Measurements from ENCODE around the gene SEM1. TPM values are rescaled to one million over a fixed set of nuclear protein-coding genes. Genes with fewer than 3 reads are reported as not detected.
A peak's percentile ranks its signal among the peaks of the same experiment; 100 is the strongest.
"Not testable (repeated sequence)": the region's sequence is repeated elsewhere in the genome, so short reads cannot be mapped to it uniquely, and the experiment has no call there.

Gene SEM1
- total RNA-seq, 1 experiment from 2014 or later: 131 TPM

DNA sequence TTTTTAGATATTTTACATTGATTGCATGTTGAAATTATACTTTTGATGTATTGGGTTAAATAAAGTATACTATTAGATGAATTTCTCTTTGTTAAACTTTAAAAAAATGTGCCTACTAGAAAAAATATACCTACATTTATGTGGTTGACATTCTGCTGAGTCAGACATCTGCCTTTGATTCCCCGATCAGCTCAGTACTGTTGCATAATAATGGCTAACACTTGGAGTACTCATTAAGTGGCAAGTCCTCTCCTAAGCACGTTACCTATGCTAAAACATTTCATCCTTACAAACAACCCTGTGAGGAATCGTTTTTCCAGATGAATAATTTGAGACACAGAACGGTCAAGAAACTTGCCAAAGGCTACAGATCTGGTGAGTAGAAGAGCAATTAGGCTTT, 14.0 kb upstream of the SEM1 start:
- Histone ChIP-seq H3F3A (ENCODE audit: insufficient read depth, low read depth) (peaks cover 26% of the 10 kb centered on the region; the same call in 1 of the 2 replicates), H3K4me1 (replicated peaks; ENCODE audit: insufficient read depth) (peaks cover 34% of the 10 kb centered on the region), H3K79me2 (ENCODE audit: low read depth) (no peaks in the 10 kb centered on the region), H3K4me3 (peak overlapping the region; percentile 27; the same call in 1 of the 2 replicates), H2AFZ (0 out of 2 replicates have a peak overlapping the region, but pooled peaks have one; percentile 50), H3K36me3 (ENCODE audit: low read depth) (no peaks in the 10 kb centered on the region), H3K9me2 (ENCODE audit: insufficient read depth) (no peaks in the 10 kb centered on the region; the same call in 1 of the 2 replicates), H3K27me3 (ENCODE audit: insufficient read depth, low read depth) (no peaks in the 10 kb centered on the region), H4K20me1 (ENCODE audit: insufficient read depth) (no peaks in the 10 kb centered on the region), H3K4me2 (peak overlapping the region; percentile 54), H3K9me3 (ENCODE audit: insufficient read depth, low read depth) (no peaks in the 10 kb centered on the region; the same call in 1 of the 2 replicates), H3K27ac (0 out of 2 replicates have a peak overlapping the region, but pooled peaks have one; percentile 40)
- intact Hi-C loops (cut with micrococcal nuclease; ENCODE audit: unreplicated experiment): loop anchor here (5.0 kb wide), 1 partner anchor 176 kb away; no protein-coding TSS in a partner anchor
- peak in 1 of 2 experiments; percentile 75 for DNase-seq
- POLR2A ChIA-PET (ENCODE audit: unreplicated experiment): no interaction called here
- CTCF ChIA-PET: no interaction called here
- TF ChIP-seq, protein P1, sequence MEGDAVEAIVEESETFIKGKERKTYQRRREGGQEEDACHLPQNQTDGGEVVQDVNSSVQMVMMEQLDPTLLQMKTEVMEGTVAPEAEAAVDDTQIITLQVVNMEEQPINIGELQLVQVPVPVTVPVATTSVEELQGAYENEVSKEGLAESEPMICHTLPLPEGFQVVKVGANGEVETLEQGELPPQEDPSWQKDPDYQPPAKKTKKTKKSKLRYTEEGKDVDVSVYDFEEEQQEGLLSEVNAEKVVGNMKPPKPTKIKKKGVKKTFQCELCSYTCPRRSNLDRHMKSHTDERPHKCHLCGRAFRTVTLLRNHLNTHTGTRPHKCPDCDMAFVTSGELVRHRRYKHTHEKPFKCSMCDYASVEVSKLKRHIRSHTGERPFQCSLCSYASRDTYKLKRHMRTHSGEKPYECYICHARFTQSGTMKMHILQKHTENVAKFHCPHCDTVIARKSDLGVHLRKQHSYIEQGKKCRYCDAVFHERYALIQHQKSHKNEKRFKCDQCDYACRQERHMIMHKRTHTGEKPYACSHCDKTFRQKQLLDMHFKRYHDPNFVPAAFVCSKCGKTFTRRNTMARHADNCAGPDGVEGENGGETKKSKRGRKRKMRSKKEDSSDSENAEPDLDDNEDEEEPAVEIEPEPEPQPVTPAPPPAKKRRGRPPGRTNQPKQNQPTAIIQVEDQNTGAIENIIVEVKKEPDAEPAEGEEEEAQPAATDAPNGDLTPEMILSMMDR (conservative IDR thresholded peaks at IDR 0.05): no peak
- TF ChIP-seq EZH2 (IDR thresholded peaks at IDR 0.05; ENCODE audit: low read depth): no peak
- no TSS peak for BruUV-seq (replicated peaks)

DNA sequence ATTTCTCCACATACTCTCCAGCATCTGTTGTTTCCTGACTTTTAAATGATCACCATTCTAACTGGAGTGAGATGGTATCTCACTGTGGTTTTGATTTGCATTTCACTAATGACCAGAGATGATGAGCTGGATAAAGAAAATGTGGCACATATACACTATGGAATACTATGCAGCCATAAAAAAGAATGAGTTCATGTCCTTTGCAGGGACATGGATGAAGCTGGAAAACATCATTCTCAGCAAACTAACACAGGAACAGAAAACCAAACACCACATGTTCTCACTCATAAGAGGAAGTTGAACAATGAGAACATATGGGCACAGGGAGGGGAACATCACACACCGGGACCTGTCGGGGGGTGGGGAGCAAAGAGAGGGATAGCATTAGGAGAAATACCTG, 13.3 kb upstream of the SEM1 start:
- H3K27ac ChIP-seq; H3K4me3 ChIP-seq; BruUV-seq (replicated peaks); CTCF ChIA-PET; H3K79me2 ChIP-seq (ENCODE audit: low read depth); H3K36me3 ChIP-seq (ENCODE audit: low read depth); H3K9me2 ChIP-seq (ENCODE audit: insufficient read depth); DNase-seq; H3K4me2 ChIP-seq; H3K9me3 ChIP-seq (ENCODE audit: insufficient read depth, low read depth); H4K20me1 ChIP-seq (ENCODE audit: insufficient read depth); POLR2A ChIA-PET (ENCODE audit: unreplicated experiment); H2AFZ ChIP-seq; H3K27me3 ChIP-seq (ENCODE audit: insufficient read depth, low read depth): not testable (repeated sequence)
- Histone ChIP-seq H3K4me1 (replicated peaks; ENCODE audit: insufficient read depth) (peaks cover 34% of the 10 kb centered on the region), H3F3A (ENCODE audit: insufficient read depth, low read depth) (peaks cover 26% of the 10 kb centered on the region; the same call in 1 of the 2 replicates)
- intact Hi-C loops (cut with micrococcal nuclease; ENCODE audit: unreplicated experiment): loop anchor here (5.0 kb wide), 1 partner anchor 176 kb away; no protein-coding TSS in a partner anchor

DNA sequence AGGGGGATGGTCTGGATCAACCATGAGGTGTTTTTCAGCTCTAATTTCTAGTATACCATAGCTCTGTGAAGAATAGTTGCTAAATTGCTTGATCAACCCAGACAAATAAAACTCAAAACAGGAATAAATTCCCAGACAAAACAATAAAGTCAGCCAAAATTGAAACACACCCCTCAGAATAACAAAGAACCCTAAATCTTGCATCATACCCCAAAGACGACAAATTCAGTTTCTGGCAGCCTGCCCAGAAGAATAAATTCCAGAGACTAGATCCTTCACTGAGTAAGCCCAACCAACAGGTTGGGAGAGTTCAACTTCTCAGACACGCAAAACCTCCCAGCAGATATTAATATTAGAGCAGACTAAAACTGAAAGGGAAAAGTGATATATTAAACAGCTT, 11.2 kb upstream of the SEM1 start:
- H2AFZ ChIP-seq: no peak overlapping the region
- H3K27ac ChIP-seq: peak overlapping the region; percentile 60

More for the DNA sequence above, 11.2 kb upstream of the SEM1 start:
- peak overlapping the region; percentile 58 for H3K4me2 ChIP-seq
- H3K79me2 ChIP-seq (ENCODE audit: low read depth): no peaks in the 10 kb centered on the region
- ChIA-PET POLR2A (ENCODE audit: unreplicated experiment) (interaction anchor here (0.5 to 0.6 kb wide), 2 partner anchors 38 to 580 kb away, joined by 3 to 8 read pairs; no protein-coding TSS in a partner anchor), CTCF (no interaction called here)
- H3K27me3 ChIP-seq (ENCODE audit: insufficient read depth, low read depth): no peaks in the 10 kb centered on the region
- no peak overlapping the region for H3K4me3 ChIP-seq
- H4K20me1 ChIP-seq (ENCODE audit: insufficient read depth): no peaks in the 10 kb centered on the region
- no TSS peak for BruUV-seq (replicated peaks)
- H3K9me3 ChIP-seq (ENCODE audit: insufficient read depth, low read depth): 0 out of 2 replicates have a peak, but pooled peaks cover 4% of the 10 kb centered on the region
- H3F3A ChIP-seq (ENCODE audit: insufficient read depth, low read depth): peaks cover 26% of the 10 kb centered on the region; the same call in 1 of the 2 replicates
- peaks cover 34% of the 10 kb centered on the region for H3K4me1 ChIP-seq (replicated peaks; ENCODE audit: insufficient read depth)
- TF ChIP-seq EZH2 (IDR thresholded peaks at IDR 0.05; ENCODE audit: low read depth): no peak
- TF ChIP-seq, protein P1 (conservative IDR thresholded peaks at IDR 0.05): no peak
- no peaks in the 10 kb centered on the region for H3K36me3 ChIP-seq (ENCODE audit: low read depth)
- no peaks in the 10 kb centered on the region; the same call in 1 of the 2 replicates for H3K9me2 ChIP-seq (ENCODE audit: insufficient read depth)
- intact Hi-C loops (cut with micrococcal nuclease; ENCODE audit: unreplicated experiment): loop anchor here (5.0 kb wide), 1 partner anchor 174 kb away; no protein-coding TSS in a partner anchor
- DNase-seq: peak; percentile 71 to 81
